HEK293 (cell line): ENCODE results near the gene RGMA.

ENCODE experiments used
- CTCF ChIA-PET: fragments of 350-600 bp; formaldehyde crosslinking; extraction: SDS; loops from one replicate; lab custom pipeline; 2021; ENCODE audit warnings: antibody characterized with exemption; lab: Yijun Ruan, JAX
- POLR2A ChIA-PET: fragments of 300-600 bp; formaldehyde crosslinking; extraction: SDS; loops from one replicate; lab custom pipeline; 2020; ENCODE audit warnings: antibody characterized with exemption, inconsistent platforms; lab: Yijun Ruan, JAX
- H3K27ac ChIP-seq: fragments of 200-500 bp; sonication (Bioruptor generic); 2 replicates; pipeline ENCODE4 v1.5.1; 2014; ENCODE audit warnings: low read depth, low read length, control low read depth, inconsistent platforms; ENCODE audit errors: extremely low read depth
- H3K36me3 ChIP-seq, 2 experiments: fragments of 200-500 bp in 1 of 2; sonication (Bioruptor generic) in 1 of 2; 1 replicate in 1 of 2; 2 replicates in 1 of 2; pipeline ENCODE4 v1.5.1; 2014 to 2017; ENCODE audit warnings: inconsistent platforms in 2 of 2, low read length in 2 of 2; ENCODE audit not compliant: control insufficient read depth in 2 of 2, insufficient read depth in 1 of 2
- H3K4me1 ChIP-seq: fragments of 200-500 bp; sonication (Bioruptor generic); 2 replicates; pipeline ENCODE4 v1.5.1; 2014; ENCODE audit warnings: mild to moderate bottlenecking, low read length, inconsistent platforms; ENCODE audit not compliant: control insufficient read depth, insufficient read depth
- H3K4me3 ChIP-seq: 2 replicates; pipeline ENCODE4 v1.5.1; 2011; ENCODE audit warnings: low read depth, mild to moderate bottlenecking, control low read depth, low read length, moderate library complexity
- H3K9me3 ChIP-seq: fragments of 200-500 bp; sonication (Bioruptor generic); 2 replicates; pipeline ENCODE4 v1.5.1; 2014; ENCODE audit warnings: low read depth, low read length, inconsistent platforms; ENCODE audit not compliant: control insufficient read depth, insufficient read depth
- BCL11B ChIP-seq: fragments of 450-650 bp; formaldehyde crosslinking; IDR thresholded peaks from 2 replicates; pipeline ENCODE4 v1.5.1; 2016; ENCODE audit warnings: low read depth, missing biosample characterization, missing genetic modification characterization
- PATZ1 ChIP-seq: fragments of 450-650 bp; formaldehyde crosslinking; IDR thresholded peaks from 2 replicates; pipeline ENCODE4 v1.5.1; 2016; ENCODE audit warnings: missing biosample characterization, missing genetic modification characterization
- ZEB2 ChIP-seq: fragments of 450-650 bp; formaldehyde crosslinking; IDR thresholded peaks from 2 replicates; pipeline ENCODE4 v1.5.1; 2016; ENCODE audit warnings: missing biosample characterization, missing genetic modification characterization
- ZNF132 ChIP-seq: fragments of 450-650 bp; formaldehyde crosslinking; IDR thresholded peaks from 2 replicates; pipeline ENCODE4 v1.5.1; 2017; ENCODE audit warnings: missing biosample characterization, missing genetic modification characterization, borderline replicate concordance
- ZNF280D ChIP-seq: fragments of 450-650 bp; formaldehyde crosslinking; IDR thresholded peaks from 2 replicates; pipeline ENCODE4 v1.5.1; 2016; ENCODE audit warnings: missing biosample characterization, missing genetic modification characterization
- ZNF449 ChIP-seq: fragments of 450-650 bp; formaldehyde crosslinking; IDR thresholded peaks from 2 replicates; pipeline ENCODE4 v1.5.1; 2017; ENCODE audit warnings: missing biosample characterization, mild to moderate bottlenecking, missing genetic modification characterization, moderate library complexity
- ZNF488 ChIP-seq: fragments of 450-650 bp; formaldehyde crosslinking; IDR thresholded peaks from 2 replicates; pipeline ENCODE4 v1.5.1; 2016; ENCODE audit warnings: missing biosample characterization, missing genetic modification characterization
- ZNF521 ChIP-seq: fragments of 450-650 bp; formaldehyde crosslinking; IDR thresholded peaks from 2 replicates; pipeline ENCODE4 v1.5.1; 2017; ENCODE audit warnings: missing biosample characterization, mild to moderate bottlenecking, missing genetic modification characterization
- ZNF571 ChIP-seq: fragments of 450-650 bp; formaldehyde crosslinking; IDR thresholded peaks from 2 replicates; pipeline ENCODE4 v1.5.0; 2017; ENCODE audit warnings: missing biosample characterization, missing genetic modification characterization
- ZNF639 ChIP-seq: fragments of 450-650 bp; formaldehyde crosslinking; IDR thresholded peaks from 2 replicates; pipeline ENCODE4 v1.5.1; 2016; ENCODE audit warnings: missing biosample characterization, missing genetic modification characterization
- ZNF658 ChIP-seq: fragments of 450-650 bp; formaldehyde crosslinking; IDR thresholded peaks from 2 replicates; pipeline ENCODE4; 2016; ENCODE audit warnings: missing biosample characterization, missing genetic modification characterization
- ZSCAN18 ChIP-seq: fragments of 450-650 bp; formaldehyde crosslinking; IDR thresholded peaks from 2 replicates; pipeline ENCODE4 v1.5.1; 2016; ENCODE audit warnings: missing biosample characterization, missing genetic modification characterization

The RGMA gene

GRCh38 chr15:92997821-92998220 lies 91.2 kb downstream of the RGMA start (continued):
- TF ChIP-seq ZSCAN18 = no peak
- no peak for TF ChIP-seq ZEB2
- TF ChIP-seq BCL11B (tag by site-specific recombination) = no peak

- peaks cover 82 to 91% of the 10 kb centered on the region in 2 experiments for H3K36me3 ChIP-seq
- ChIA-PET CTCF (interaction anchor here (0.6 to 1.3 kb wide), 4 partner anchors 8 to 591 kb away, joined by 3 to 4 read pairs (median 4); no protein-coding TSS in a partner anchor), POLR2A (no interaction called here)
These were observed 96.3 kb downstream of the RGMA start for GRCh38 chr15:92992720-92993119.

More at GRCh38 chr15:92992720-92993119, 96.3 kb downstream of the RGMA start:
- no peak overlapping the region for H3K4me3 ChIP-seq
- H3K4me1 ChIP-seq = no peaks in the 10 kb centered on the region
- no peak for TF ChIP-seq ZNF132 (tag by site-specific recombination)
- no peak for TF ChIP-seq ZEB2
- TF ChIP-seq ZNF449 (tag by site-specific recombination) = no peak
- no peak for TF ChIP-seq ZNF521 (tag by site-specific recombination)
- TF ChIP-seq ZNF658 (tag by site-specific recombination) = no peak
- no peak for TF ChIP-seq ZNF488
- TF ChIP-seq ZNF571 (tag by site-specific recombination) = no peak
- no peak for TF ChIP-seq ZNF639
- no peak for TF ChIP-seq PATZ1 (tag by site-specific recombination)
- TF ChIP-seq ZNF280D (tag by site-specific recombination) = no peak
- no peak overlapping the region for H3K27ac ChIP-seq
- H3K9me3 ChIP-seq = no peaks in the 10 kb centered on the region
